ENCODE measurements around the gene PGBD5.

PGBD5 gene

GRCh38 chr1:230277201-230278025 is 148.7 kb downstream of the PGBD5 start:
- DNase-seq = peak; percentile 43

GRCh38 chr1:230276401-230276800 is 149.7 kb downstream of the PGBD5 start:
- no peak for DNase-seq

- DNase-seq = peak; percentile 76
Observed at GRCh38 chr1:230274254-230274653, 151.9 kb downstream of the PGBD5 start.

- DNase-seq = no peak
Observed at GRCh38 chr1:230273141-230273710, 152.9 kb downstream of the PGBD5 start.

- no peak for DNase-seq
Observed at GRCh38 chr1:230272557-230272956, 153.6 kb downstream of the PGBD5 start.

GRCh38 chr1:230271300-230272035 is 154.7 kb downstream of the PGBD5 start:
- peak; percentile 30 for DNase-seq

GRCh38 chr1:230270559-230271281 is 155.4 kb downstream of the PGBD5 start:
- DNase-seq = peak; percentile 97

GRCh38 chr1:230270185-230270558 is 156.0 kb downstream of the PGBD5 start:
- DNase-seq = no peak

- peak; percentile 92 for DNase-seq
Observed at GRCh38 chr1:230268371-230269170, 157.6 kb downstream of the PGBD5 start.

- DNase-seq = no peak
Observed at GRCh38 chr1:230267338-230268065, 158.6 kb downstream of the PGBD5 start.

- DNase-seq = no peak
Observed at GRCh38 chr1:230266456-230266855, 159.7 kb downstream of the PGBD5 start.

- no peak for DNase-seq
Observed at GRCh38 chr1:230265200-230266115, 160.7 kb downstream of the PGBD5 start.
